ENCODE measurements around the gene SH2D7. TPM values are rescaled to one million over a fixed set of nuclear protein-coding genes. Genes with fewer than 3 reads are reported as not detected.

Gene SH2D7
- total and polyA plus RNA-seq, 12 donors = not detected

GRCh38 chr15:78069462-78070029 is 22.8 kb upstream of the SH2D7 start:
- WGBS, 2 donors = 76 to 80% methylated on average over 5 of the region's 5 CpGs
- H3K9me3 ChIP-seq = no peaks in the 10 kb centered on the region
- H3K4me3 ChIP-seq = peak overlapping the region in 1 of 10 donors; percentile 21
- ATAC-seq = no peak
- intact Hi-C loops (cut with DNase I) = loop anchor here in 4 of 10 donors (5.0 to 10.0 kb wide), 4 partner anchors 32 to 65 kb away; no protein-coding TSS in a partner anchor
- H3K27ac ChIP-seq = peak overlapping the region in 8 of 10 donors; percentile 28 to 96 (median 60)
- H3K4me1 ChIP-seq = peaks cover 25 to 99% (median 93%) of the 10 kb centered on the region in 9 donors
- no peak for DNase-seq
- TF ChIP-seq, protein P1, sequence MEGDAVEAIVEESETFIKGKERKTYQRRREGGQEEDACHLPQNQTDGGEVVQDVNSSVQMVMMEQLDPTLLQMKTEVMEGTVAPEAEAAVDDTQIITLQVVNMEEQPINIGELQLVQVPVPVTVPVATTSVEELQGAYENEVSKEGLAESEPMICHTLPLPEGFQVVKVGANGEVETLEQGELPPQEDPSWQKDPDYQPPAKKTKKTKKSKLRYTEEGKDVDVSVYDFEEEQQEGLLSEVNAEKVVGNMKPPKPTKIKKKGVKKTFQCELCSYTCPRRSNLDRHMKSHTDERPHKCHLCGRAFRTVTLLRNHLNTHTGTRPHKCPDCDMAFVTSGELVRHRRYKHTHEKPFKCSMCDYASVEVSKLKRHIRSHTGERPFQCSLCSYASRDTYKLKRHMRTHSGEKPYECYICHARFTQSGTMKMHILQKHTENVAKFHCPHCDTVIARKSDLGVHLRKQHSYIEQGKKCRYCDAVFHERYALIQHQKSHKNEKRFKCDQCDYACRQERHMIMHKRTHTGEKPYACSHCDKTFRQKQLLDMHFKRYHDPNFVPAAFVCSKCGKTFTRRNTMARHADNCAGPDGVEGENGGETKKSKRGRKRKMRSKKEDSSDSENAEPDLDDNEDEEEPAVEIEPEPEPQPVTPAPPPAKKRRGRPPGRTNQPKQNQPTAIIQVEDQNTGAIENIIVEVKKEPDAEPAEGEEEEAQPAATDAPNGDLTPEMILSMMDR (IDR thresholded peaks at IDR 0.05) = no peak
- H3K27me3 ChIP-seq = no peaks in the 10 kb centered on the region
- no peaks in the 10 kb centered on the region for H3K36me3 ChIP-seq

GRCh38 chr15:78070049-78070700 is 22.2 kb upstream of the SH2D7 start:
- H3K27me3 ChIP-seq = no peaks in the 10 kb centered on the region
- H3K27ac ChIP-seq = peak overlapping the region in 8 of 10 donors; percentile 28 to 96 (median 60)
- ATAC-seq = peak in 3 of 8 donors; percentile 30 to 36 (median 34)
- intact Hi-C loops (cut with DNase I) = loop anchor here in 4 of 10 donors (5.0 to 10.0 kb wide), 4 partner anchors 33 to 65 kb away; no protein-coding TSS in a partner anchor
- H3K9me3 ChIP-seq = no peaks in the 10 kb centered on the region
- no peaks in the 10 kb centered on the region for H3K36me3 ChIP-seq
- 62 to 72% methylated on average over 4 of the region's 4 CpGs for WGBS, 2 donors
- H3K4me3 ChIP-seq = peak overlapping the region in 1 of 10 donors; percentile 13
- no peak for DNase-seq
- TF ChIP-seq, protein P1 (IDR thresholded peaks at IDR 0.05) = no peak
- peaks cover 25 to 99% (median 90%) of the 10 kb centered on the region in 9 donors for H3K4me1 ChIP-seq

- Histone ChIP-seq H3K4me1 (peaks cover 19 to 99% (median 90%) of the 10 kb centered on the region in 9 donors), H3K27me3 (no peaks in the 10 kb centered on the region), H3K36me3 (no peaks in the 10 kb centered on the region), H3K27ac (peak overlapping the region in 8 of 10 donors; percentile 19 to 96 (median 60)), H3K9me3 (no peaks in the 10 kb centered on the region), H3K4me3 (no peak overlapping the region)
- intact Hi-C loops (cut with DNase I) = loop anchor here in 4 of 10 donors (5.0 to 10.0 kb wide), 4 partner anchors 34 to 67 kb away; no protein-coding TSS in a partner anchor
- DNase-seq = no peak
- TF ChIP-seq, protein P1 (IDR thresholded peaks at IDR 0.05) = no peak
- WGBS, 2 donors = 63 to 66% methylated on average over 2 of the region's 2 CpGs
- ATAC-seq = no peak
Measured at GRCh38 chr15:78071383-78071782, 21.0 kb upstream of the SH2D7 start.

- DNase-seq = no peak
Measured at GRCh38 chr15:78072080-78072892, 20.1 kb upstream of the SH2D7 start.

More at GRCh38 chr15:78072080-78072892, 20.1 kb upstream of the SH2D7 start:
- intact Hi-C loops (cut with DNase I) = loop anchor here in 4 of 10 donors (5.0 to 10.0 kb wide), 4 partner anchors 35 to 67 kb away; no protein-coding TSS in a partner anchor
- peak in 7 of 8 donors; percentile 5 to 40 (median 27) for ATAC-seq
- H3K36me3 ChIP-seq = no peaks in the 10 kb centered on the region
- 36 to 51% methylated on average over 9 of the region's 9 CpGs for WGBS, 2 donors
- peak overlapping the region in 2 of 10 donors; percentile 0 to 13 for H3K4me3 ChIP-seq
- peak overlapping the region in 9 of 10 donors; percentile 19 to 96 (median 57) for H3K27ac ChIP-seq
- H3K9me3 ChIP-seq = no peaks in the 10 kb centered on the region
- peaks cover 15 to 97% (median 82%) of the 10 kb centered on the region in 9 donors for H3K4me1 ChIP-seq
- TF ChIP-seq, protein P1 (IDR thresholded peaks at IDR 0.05) = no peak
- no peaks in the 10 kb centered on the region for H3K27me3 ChIP-seq

Measured in heart right ventricle (tissue), 16 donors.